HCT116 (cell line): Measurements from ENCODE around the gene TEX2. TPM values are rescaled to one million over a fixed set of nuclear protein-coding genes. Genes with fewer than 3 reads are reported as not detected.

ENCODE experiments used
- ATAC-seq: fragments of 200-7000 bp; cut with Tn5 transposase; 2 replicates; pipeline ENCODE4 v1.9.1; 2020; ENCODE audit warnings: mild to moderate bottlenecking, moderate library complexity
- BruUV-seq: library from RNA; stranded (reverse); fragments of 400-500 nt; replicated peaks from 2 replicates; lab custom pipeline; 2021; lab: Mats Ljungman, UMichigan
- CTCF ChIA-PET: fragments of 300-600 bp; sonication (Branson Sonifier 250); formaldehyde crosslinking; loops from one replicate; lab custom pipeline; 2021; ENCODE audit warnings: antibody characterized with exemption; lab: Charles Lee
- POLR2A ChIA-PET: fragments of 300-600, 350-600 bp; sonication (Branson Sonifier 250); formaldehyde crosslinking; loops from one replicate; lab custom pipeline; 2021; ENCODE audit warnings: antibody characterized with exemption; lab: Charles Lee
- RAD21 ChIA-PET, 2 experiments: fragments of 300-600 bp; sonication (Branson Sonifier 250); formaldehyde crosslinking; loops; one replicate each; lab custom pipeline; 2023; ENCODE audit warnings: low total read pairs in 2 of 2; ENCODE audit not compliant: uncharacterized antibody in 2 of 2, unreplicated experiment in 2 of 2, low non-redundant PET in 1 of 2; lab: Charles Lee
- DNase-seq: peaks from one replicate; pipeline ENCODE4 v3.0.0-alpha.2; 2010; ENCODE audit warnings: low read depth, low spot score
- H2AFZ ChIP-seq: fragments of 200-600 bp; shearing (Covaris generic), sonication (generic); 2 replicates; pipeline ENCODE4 v1.6.1; 2017; ENCODE audit warnings: low read depth, mixed run types, mixed read lengths, antibody characterized with exemption, low read length; ENCODE audit not compliant: poor library complexity, severe bottlenecking
- H3K27ac ChIP-seq: 2 replicates; pipeline ENCODE4 v1.5.1; 2012; ENCODE audit warnings: low read depth, low read length
- H3K27me3 ChIP-seq: fragments of 200-600 bp; sonication (generic); 2 replicates; pipeline ENCODE4 v1.6.1; 2016; ENCODE audit warnings: mixed run types, low read length, mixed read lengths; ENCODE audit not compliant: insufficient read depth
- H3K36me3 ChIP-seq, 2 experiments: fragments of 200-500 bp in 1 of 2; fragments of 200-600 bp in 1 of 2; sonication (Bioruptor generic) in 1 of 2; sonication (generic) in 1 of 2; 2 replicates each; pipeline versions ENCODE4 v1.5.1 to v1.6.1; 2014 to 2016; ENCODE audit warnings: low read length in 2 of 2, inconsistent platforms in 1 of 2, mixed read lengths in 1 of 2, mixed run types in 1 of 2; ENCODE audit not compliant: insufficient read depth in 2 of 2, control insufficient read depth in 1 of 2
- H3K4me1 ChIP-seq, 2 experiments: fragments of 200-600 bp in 1 of 2; sonication (generic) in 1 of 2; 2 replicates each; pipeline versions ENCODE4 v1.5.1 to v1.6.1; 2012 to 2017; ENCODE audit warnings: low read length in 2 of 2, inconsistent platforms in 1 of 2, mild to moderate bottlenecking in 1 of 2, mixed read lengths in 1 of 2, mixed run types in 1 of 2, moderate library complexity in 1 of 2; ENCODE audit not compliant: insufficient read depth in 2 of 2, control insufficient read depth in 1 of 2
- H3K4me2 ChIP-seq: fragments of 200-600 bp; sonication (generic); 2 replicates; pipeline ENCODE4 v1.6.1; 2017; ENCODE audit warnings: mixed run types, low read length, mixed read lengths
- H3K4me3 ChIP-seq, 2 experiments: fragments of 200-600 bp in 1 of 2; sonication (generic) in 1 of 2; replicated peaks in 1 of 2; 2 replicates each; pipeline ENCODE4 v1.5.1; 2011 to 2016; ENCODE audit warnings: low read length in 2 of 2, control low read depth in 1 of 2, low read depth in 1 of 2, mild to moderate bottlenecking in 1 of 2, mixed read lengths in 1 of 2, mixed run types in 1 of 2
- H3K79me2 ChIP-seq: fragments of 200-600 bp; sonication (generic); 2 replicates; pipeline ENCODE4 v1.6.1; 2017; ENCODE audit warnings: mild to moderate bottlenecking, mixed run types, low read length, moderate library complexity, mixed read lengths; ENCODE audit not compliant: insufficient read depth
- H3K9ac ChIP-seq: fragments of 200-600 bp; sonication (generic); 2 replicates; pipeline ENCODE4 v1.6.1; 2016; ENCODE audit warnings: low read length, mixed read lengths
- H3K9me2 ChIP-seq: fragments of 200-600 bp; sonication (generic), shearing (Covaris generic); 2 replicates; pipeline ENCODE4 v1.6.1; 2017; ENCODE audit warnings: mixed run types, mild to moderate bottlenecking, moderate library complexity; ENCODE audit not compliant: insufficient read depth
- H3K9me3 ChIP-seq, 2 experiments: fragments of 200-500 bp in 1 of 2; fragments of 200-600 bp in 1 of 2; sonication (Bioruptor generic) in 1 of 2; sonication (generic) in 1 of 2; 2 replicates each; pipeline ENCODE4 v1.6.1; 2014 to 2017; ENCODE audit warnings: low read length in 2 of 2, mixed read lengths in 2 of 2, inconsistent platforms in 1 of 2, low read depth in 1 of 2, mild to moderate bottlenecking in 1 of 2, mixed run types in 1 of 2, moderate library complexity in 1 of 2; ENCODE audit not compliant: control insufficient read depth in 1 of 2, insufficient read depth in 1 of 2
- H4K20me1 ChIP-seq: fragments of 200-600 bp; sonication (generic), shearing (Covaris generic); 2 replicates; pipeline ENCODE4 v1.6.1; 2017; ENCODE audit warnings: mixed run types, mild to moderate bottlenecking, moderate library complexity; ENCODE audit not compliant: insufficient read depth
- CBX3 ChIP-seq: IDR thresholded peaks from 2 replicates; pipeline ENCODE4 v1.6.1; 2012; ENCODE audit warnings: low read depth
- CEBPB ChIP-seq: IDR thresholded peaks from 2 replicates; pipeline ENCODE4 v1.6.1; 2012; ENCODE audit warnings: low read depth
- EGR1 ChIP-seq: IDR thresholded peaks from 2 replicates; pipeline ENCODE4 v1.6.1; 2012; ENCODE audit warnings: low read depth
- ELF1 ChIP-seq: IDR thresholded peaks from 2 replicates; pipeline ENCODE4 v1.6.1; 2012; ENCODE audit warnings: low read depth, borderline replicate concordance
- EZH2phosphoT487 ChIP-seq: fragments of 200-600 bp; IDR thresholded peaks from 2 replicates; pipeline ENCODE4 v1.6.1; 2018; ENCODE audit warnings: antibody characterized with exemption, borderline replicate concordance
- FOSL1 ChIP-seq: IDR thresholded peaks from 2 replicates; pipeline ENCODE4 v1.6.1; 2012; ENCODE audit warnings: low read depth
- JUND ChIP-seq: IDR thresholded peaks from 2 replicates; pipeline ENCODE4 v1.6.1; 2012
- POLR2A ChIP-seq: IDR thresholded peaks from 2 replicates; pipeline ENCODE4 v1.7.0; 2011; ENCODE audit warnings: borderline replicate concordance; ENCODE audit not compliant: insufficient read depth, insufficient read length; ENCODE audit errors: extremely low read depth
- POLR2AphosphoS5 ChIP-seq: IDR thresholded peaks from 2 replicates; pipeline ENCODE4 v1.6.1; 2011; ENCODE audit warnings: mild to moderate bottlenecking, low read depth, low read length, moderate library complexity
- RAD21 ChIP-seq: IDR thresholded peaks from 2 replicates; pipeline ENCODE4 v1.6.1; 2012; ENCODE audit warnings: low read depth, mild to moderate bottlenecking
- REST ChIP-seq: IDR thresholded peaks from 2 replicates; pipeline ENCODE4 v1.6.1; 2012; ENCODE audit warnings: low read depth
- SIN3A ChIP-seq: IDR thresholded peaks from 2 replicates; pipeline ENCODE4 v1.6.1; 2012; ENCODE audit warnings: low read depth
- SP1 ChIP-seq: IDR thresholded peaks from 2 replicates; pipeline ENCODE4 v1.6.1; 2012; ENCODE audit warnings: low read depth
- TCF7L2 ChIP-seq: IDR thresholded peaks from 2 replicates; pipeline ENCODE4 v1.7.0; 2011; ENCODE audit warnings: borderline replicate concordance, inconsistent platforms; ENCODE audit not compliant: insufficient read depth, insufficient read length; ENCODE audit errors: extremely low read depth
- YY1 ChIP-seq: IDR thresholded peaks from 2 replicates; pipeline ENCODE4 v1.6.1; 2011; ENCODE audit warnings: low read length, low read depth, moderate library complexity, mild to moderate bottlenecking; ENCODE audit not compliant: insufficient replicate concordance; ENCODE audit errors: extremely low read depth
- ZNF274 ChIP-seq: fragments of 200-500 bp; sonication (Bioruptor generic); IDR thresholded peaks from 2 replicates; pipeline ENCODE4 v1.6.1; 2014; ENCODE audit warnings: mild to moderate bottlenecking, low read depth, low read length, inconsistent platforms
- intact Hi-C: fragments of 100-400 bp; cut with micrococcal nuclease; formaldehyde crosslinking; loops from 2 replicates; pipeline ENCODE4 v1.10.0; 2022
- total RNA-seq: library from RNA; stranded (reverse); gene quantifications from one replicate; pipeline ENCODE4 v1.2.1, GENCODE V29; 2021; ENCODE audit not compliant: unreplicated experiment
- TF ChIP-seq, protein P1 (sequence below): IDR thresholded peaks from 2 replicates; pipeline ENCODE4 v1.6.1; 2012
- TF ChIP-seq, protein P2 (sequence below): IDR thresholded peaks from 2 replicates; pipeline ENCODE4 v1.6.1; 2012
- TF ChIP-seq, protein P3 (sequence below), 3 experiments: fragments of 200-600 bp in 1 of 3; sonication (generic) in 1 of 3; IDR thresholded peaks in 2 of 3; conservative IDR thresholded peaks in 1 of 3; 2 replicates each; pipeline ENCODE4 v1.5.1; 2012 to 2017; ENCODE audit warnings: low read depth in 2 of 3, low read length in 2 of 3, antibody characterized with exemption in 1 of 3, borderline replicate concordance in 1 of 3, control low read depth in 1 of 3, mild to moderate bottlenecking in 1 of 3, mixed read lengths in 1 of 3, mixed run types in 1 of 3, moderate library complexity in 1 of 3; ENCODE audit not compliant: insufficient read depth in 1 of 3

Gene TEX2
- total RNA-seq, 1 experiment from 2014 or later: 24.6 TPM

DNA sequence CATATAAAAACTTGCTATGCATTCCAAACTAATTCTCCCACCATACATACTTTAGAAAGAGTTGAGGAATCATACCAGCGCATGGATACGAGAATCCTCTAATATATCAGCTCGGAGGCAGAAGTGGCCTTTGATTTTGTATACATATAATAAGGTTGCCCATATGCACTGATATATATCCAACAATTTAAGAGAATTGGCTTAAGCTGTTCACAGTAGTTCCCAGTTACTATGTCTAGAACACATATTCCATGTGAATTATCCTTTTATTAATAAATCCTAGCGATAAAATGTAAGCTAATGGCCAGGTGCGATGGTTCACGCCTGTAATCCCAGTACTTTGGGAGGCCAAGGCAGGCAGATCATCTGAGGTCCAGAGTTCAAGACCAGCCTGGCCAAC, 113.9 kb downstream of the TEX2 start:
- Histone ChIP-seq H3K9ac (no peak overlapping the region), H2AFZ (no peak overlapping the region), H3K9me3 (no peaks in the 10 kb centered on the region), H4K20me1 (no peaks in the 10 kb centered on the region), H3K9me2 (no peaks in the 10 kb centered on the region), H3K4me1 (peaks cover 6 to 29% of the 10 kb centered on the region in 2 experiments; a peak in 3 of 4 replicates), H3K4me2 (no peak overlapping the region), H3K27ac (peak overlapping the region; percentile 95; the same call in 1 of the 2 replicates), H3K79me2 (peaks cover 12% of the 10 kb centered on the region; the same call in 1 of the 2 replicates), H3K36me3 (peaks cover 0 to 21% of the 10 kb centered on the region in 2 experiments; a peak in 2 of 4 replicates), H3K4me3 (no peak overlapping the region), H3K27me3 (no peaks in the 10 kb centered on the region)
- ChIA-PET POLR2A (interaction anchor here (1.0 to 1.6 kb wide), 4 partner anchors 20 to 121 kb away, joined by 3 to 6 read pairs (median 4); no protein-coding TSS in a partner anchor), RAD21 (no interaction called here), CTCF (interaction anchor here (1.0 to 3.0 kb wide), 9 partner anchors 15 to 271 kb away, joined by 3 to 26 read pairs (median 6); partner anchors contain the start of genes GH1 and TEX2)
- no TSS peak for BruUV-seq
- DNase-seq (no peak), ATAC-seq (no peak)
- TF ChIP-seq CBX3: no peak
- no peak for TF ChIP-seq EZH2phosphoT487
- TF ChIP-seq SP1: no peak
- no peak for TF ChIP-seq ELF1
- TF ChIP-seq, protein P1, sequence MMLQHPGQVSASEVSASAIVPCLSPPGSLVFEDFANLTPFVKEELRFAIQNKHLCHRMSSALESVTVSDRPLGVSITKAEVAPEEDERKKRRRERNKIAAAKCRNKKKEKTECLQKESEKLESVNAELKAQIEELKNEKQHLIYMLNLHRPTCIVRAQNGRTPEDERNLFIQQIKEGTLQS: no peak
- TF ChIP-seq YY1: no peak
- no peak for TF ChIP-seq REST
- TF ChIP-seq, protein P2, sequence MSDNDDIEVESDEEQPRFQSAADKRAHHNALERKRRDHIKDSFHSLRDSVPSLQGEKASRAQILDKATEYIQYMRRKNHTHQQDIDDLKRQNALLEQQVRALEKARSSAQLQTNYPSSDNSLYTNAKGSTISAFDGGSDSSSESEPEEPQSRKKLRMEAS: no peak
- no peak for TF ChIP-seq POLR2AphosphoS5
- no peak for TF ChIP-seq FOSL1
- TF ChIP-seq, protein P3, sequence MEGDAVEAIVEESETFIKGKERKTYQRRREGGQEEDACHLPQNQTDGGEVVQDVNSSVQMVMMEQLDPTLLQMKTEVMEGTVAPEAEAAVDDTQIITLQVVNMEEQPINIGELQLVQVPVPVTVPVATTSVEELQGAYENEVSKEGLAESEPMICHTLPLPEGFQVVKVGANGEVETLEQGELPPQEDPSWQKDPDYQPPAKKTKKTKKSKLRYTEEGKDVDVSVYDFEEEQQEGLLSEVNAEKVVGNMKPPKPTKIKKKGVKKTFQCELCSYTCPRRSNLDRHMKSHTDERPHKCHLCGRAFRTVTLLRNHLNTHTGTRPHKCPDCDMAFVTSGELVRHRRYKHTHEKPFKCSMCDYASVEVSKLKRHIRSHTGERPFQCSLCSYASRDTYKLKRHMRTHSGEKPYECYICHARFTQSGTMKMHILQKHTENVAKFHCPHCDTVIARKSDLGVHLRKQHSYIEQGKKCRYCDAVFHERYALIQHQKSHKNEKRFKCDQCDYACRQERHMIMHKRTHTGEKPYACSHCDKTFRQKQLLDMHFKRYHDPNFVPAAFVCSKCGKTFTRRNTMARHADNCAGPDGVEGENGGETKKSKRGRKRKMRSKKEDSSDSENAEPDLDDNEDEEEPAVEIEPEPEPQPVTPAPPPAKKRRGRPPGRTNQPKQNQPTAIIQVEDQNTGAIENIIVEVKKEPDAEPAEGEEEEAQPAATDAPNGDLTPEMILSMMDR (IDR thresholded peaks at IDR 0.05 in 2 of 3, conservative IDR thresholded peaks at IDR 0.05 in 1 of 3; ENCODE audit: borderline replicate concordance in 1 of 3, insufficient read depth in 1 of 3, low read depth in 2 of 3, low read length in 2 of 3): no peak
- no peak for TF ChIP-seq ZNF274
- TF ChIP-seq RAD21: no peak
- no peak for TF ChIP-seq SIN3A
- TF ChIP-seq EGR1: no peak
- no peak for TF ChIP-seq TCF7L2
- TF ChIP-seq POLR2A: no peak
- no peak for TF ChIP-seq JUND
- no peak for TF ChIP-seq CEBPB
- intact Hi-C loops: loop anchor here (5.0 to 10.0 kb wide), 3 partner anchors 113 to 346 kb away; partner anchors contain the start of genes POLG2 and TEX2
